Upper lobe of left lung (tissue), 4 donors: ENCODE measurements around the gene NKX2-4.

Experiments
- CTCF ChIP-seq, 6 experiments: fragments of 450-650 bp in 4 of 6; fragments of 200-600 bp in 2 of 6; sonication (generic) in 2 of 6; IDR thresholded peaks; one replicate each; pipeline ENCODE4 v1.5.1; 2016 to 2019; ENCODE audit warnings: antibody characterized with exemption in 6 of 6
- EP300 ChIP-seq, 4 donors: sonication (generic); formaldehyde crosslinking; IDR thresholded peaks; one replicate each; pipeline ENCODE4 v1.5.1; 2017; ENCODE audit warnings: antibody characterized with exemption in 4 of 4, control low read depth in 2 of 4
- POLR2A ChIP-seq, 4 donors: fragments of 450-650 bp; IDR thresholded peaks; one replicate each; pipeline ENCODE4 v1.5.1; 2016 to 2017; ENCODE audit warnings: antibody characterized with exemption in 4 of 4, mild to moderate bottlenecking in 2 of 4
- POLR2AphosphoS5 ChIP-seq, 2 donors: sonication (generic); formaldehyde crosslinking; IDR thresholded peaks; one replicate each; pipeline ENCODE4 v1.5.1; 2017; ENCODE audit warnings: antibody characterized with exemption in 2 of 2

GRCh38 chr20:21387528-21387927, 9.8 kb downstream of the NKX2-4 start:
- TF ChIP-seq CTCF (IDR thresholded peaks at IDR 0.05), result no peak
- no peak for TF ChIP-seq POLR2A (IDR thresholded peaks at IDR 0.05)
- no peak for TF ChIP-seq POLR2AphosphoS5 (IDR thresholded peaks at IDR 0.05)
- no peak for TF ChIP-seq EP300 (IDR thresholded peaks at IDR 0.05)
